GM19025 (cell line): Measurements from ENCODE around the gene SLC9C2.
A peak's percentile ranks its signal among the peaks of the same experiment; 100 is the strongest.
"Not testable (repeated sequence)": the region's sequence is repeated elsewhere in the genome, so short reads cannot be mapped to it uniquely, and the experiment has no call there.

Source experiments
- ATAC-seq: cut with Tn5 transposase; IDR thresholded peaks from one replicate; pipeline ENCODE4 v1.9.1; 2021; ENCODE audit warnings: mild to moderate bottlenecking, low read depth, moderate library complexity; ENCODE audit not compliant: unreplicated experiment

SLC9C2 gene

DNA sequence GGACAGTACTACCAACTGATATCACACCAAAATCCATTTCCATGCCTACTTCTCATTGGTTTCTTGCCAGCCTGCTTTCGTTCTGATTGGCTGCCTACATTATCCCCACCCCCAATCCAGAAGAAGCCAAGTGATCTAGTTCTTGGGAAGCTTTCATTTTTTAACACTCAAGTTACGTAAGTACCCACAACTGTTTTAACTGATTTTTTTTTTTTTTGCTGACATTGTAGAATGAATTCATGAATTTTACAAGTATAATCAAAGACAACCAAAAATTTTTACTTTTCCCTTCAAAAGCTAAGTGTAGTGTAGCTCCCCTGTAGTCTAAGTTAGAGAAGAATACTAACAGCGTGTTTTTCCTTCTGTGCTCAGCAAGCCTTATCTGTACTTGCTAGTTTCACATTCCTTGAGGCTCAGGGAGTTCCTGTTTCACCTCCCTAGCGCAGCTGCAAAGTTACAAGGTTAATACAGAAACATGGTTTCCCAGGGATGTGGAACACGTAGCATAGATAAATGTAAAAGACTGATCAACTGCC, at the start of gene SLC9C2:
SLC9C2 (minus strand) TSS at position 17 of the 536 bp plus-strand sequence. CDS start 1,296 bp downstream, outside the sequence.
- no peak for ATAC-seq

DNA sequence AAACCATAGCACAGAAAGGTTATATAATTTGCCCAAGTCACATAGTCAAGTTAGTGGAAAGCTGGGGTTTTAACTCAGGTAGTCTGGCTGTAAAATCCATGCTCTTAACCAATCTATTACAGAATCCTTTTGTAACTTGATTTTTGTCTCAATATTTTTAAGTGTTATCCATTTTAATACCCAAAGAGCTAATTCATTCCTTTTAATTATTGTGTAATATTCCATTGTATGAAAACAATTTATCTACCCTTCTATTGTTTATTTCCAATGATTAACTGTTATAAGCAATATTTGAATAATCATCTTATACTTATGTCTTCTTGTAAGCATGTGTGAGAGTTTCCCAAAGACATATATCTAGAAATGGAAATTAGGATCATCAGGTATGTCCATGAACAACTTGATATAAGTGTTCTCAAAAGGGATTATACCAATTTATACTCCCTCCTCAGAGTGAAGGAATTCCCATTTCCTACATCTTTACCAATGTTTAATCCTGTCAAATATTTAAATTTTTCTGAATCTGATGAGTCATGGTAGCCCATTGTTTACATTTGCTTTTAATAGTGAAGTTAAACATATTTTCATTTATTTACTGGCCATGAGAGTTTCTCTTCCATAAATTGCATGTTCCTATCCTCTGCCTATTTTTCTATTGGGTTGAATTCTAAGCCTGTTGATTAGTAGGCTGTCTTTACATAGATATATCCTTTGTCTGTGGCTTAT, 46.2 kb upstream of the SLC9C2 start:
- no peak for ATAC-seq

GRCh38 chr1:173646656-173647055, 43.8 kb upstream of the SLC9C2 start:
- no peak for ATAC-seq

DNA sequence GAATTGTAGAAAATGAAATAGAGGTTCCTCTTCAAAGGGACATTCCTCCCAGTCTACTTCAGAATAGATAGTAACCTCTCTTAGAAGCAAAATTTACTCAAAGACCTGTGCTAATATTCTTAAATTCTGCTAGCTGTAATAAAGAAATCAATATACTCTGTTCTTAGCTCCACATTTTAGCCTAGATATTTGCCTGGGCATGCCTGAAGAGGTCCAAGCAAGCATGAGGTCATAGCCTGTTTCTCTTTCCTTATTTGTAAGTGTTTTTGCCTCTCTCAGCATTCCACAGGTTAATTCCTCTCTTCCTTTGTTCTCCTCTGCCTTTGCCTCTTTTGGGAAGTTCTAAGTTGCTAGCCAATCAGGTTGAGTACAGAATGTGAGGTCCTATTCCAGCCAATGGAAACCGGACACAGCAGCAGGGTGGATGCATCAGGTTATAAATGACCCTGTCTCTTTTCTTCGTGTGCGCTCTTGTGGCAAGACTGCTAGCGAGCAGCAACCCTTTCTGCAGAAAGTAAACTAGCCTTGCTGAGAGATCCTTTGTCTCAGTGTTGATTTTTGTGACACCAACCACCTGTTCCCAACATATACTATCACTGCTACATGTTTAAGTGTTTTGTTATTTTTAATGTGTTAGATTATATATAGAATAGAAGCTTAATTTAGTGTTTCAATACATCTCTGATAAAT, 39.7 kb upstream of the SLC9C2 start:
- not testable (repeated sequence) for ATAC-seq

DNA sequence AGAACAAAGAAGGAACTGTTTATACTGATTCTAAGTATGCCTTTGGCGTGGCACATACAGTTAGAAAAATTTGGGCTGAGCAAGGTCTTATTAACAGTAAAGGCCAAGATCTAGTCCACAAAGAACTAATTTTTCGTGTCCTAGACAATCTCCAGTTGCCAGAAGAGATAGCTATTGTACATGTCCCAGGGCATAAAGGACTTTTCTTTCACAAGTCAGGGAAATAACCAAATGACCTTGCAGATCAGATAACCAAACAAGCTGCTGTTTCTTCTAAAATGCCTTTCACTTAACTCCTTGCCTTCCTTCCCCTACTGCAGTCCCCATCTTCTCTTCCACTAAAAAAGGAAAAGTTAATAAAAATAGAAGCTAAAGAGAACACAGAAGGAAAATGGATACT, 36.2 kb upstream of the SLC9C2 start:
- ATAC-seq, result no peak

DNA sequence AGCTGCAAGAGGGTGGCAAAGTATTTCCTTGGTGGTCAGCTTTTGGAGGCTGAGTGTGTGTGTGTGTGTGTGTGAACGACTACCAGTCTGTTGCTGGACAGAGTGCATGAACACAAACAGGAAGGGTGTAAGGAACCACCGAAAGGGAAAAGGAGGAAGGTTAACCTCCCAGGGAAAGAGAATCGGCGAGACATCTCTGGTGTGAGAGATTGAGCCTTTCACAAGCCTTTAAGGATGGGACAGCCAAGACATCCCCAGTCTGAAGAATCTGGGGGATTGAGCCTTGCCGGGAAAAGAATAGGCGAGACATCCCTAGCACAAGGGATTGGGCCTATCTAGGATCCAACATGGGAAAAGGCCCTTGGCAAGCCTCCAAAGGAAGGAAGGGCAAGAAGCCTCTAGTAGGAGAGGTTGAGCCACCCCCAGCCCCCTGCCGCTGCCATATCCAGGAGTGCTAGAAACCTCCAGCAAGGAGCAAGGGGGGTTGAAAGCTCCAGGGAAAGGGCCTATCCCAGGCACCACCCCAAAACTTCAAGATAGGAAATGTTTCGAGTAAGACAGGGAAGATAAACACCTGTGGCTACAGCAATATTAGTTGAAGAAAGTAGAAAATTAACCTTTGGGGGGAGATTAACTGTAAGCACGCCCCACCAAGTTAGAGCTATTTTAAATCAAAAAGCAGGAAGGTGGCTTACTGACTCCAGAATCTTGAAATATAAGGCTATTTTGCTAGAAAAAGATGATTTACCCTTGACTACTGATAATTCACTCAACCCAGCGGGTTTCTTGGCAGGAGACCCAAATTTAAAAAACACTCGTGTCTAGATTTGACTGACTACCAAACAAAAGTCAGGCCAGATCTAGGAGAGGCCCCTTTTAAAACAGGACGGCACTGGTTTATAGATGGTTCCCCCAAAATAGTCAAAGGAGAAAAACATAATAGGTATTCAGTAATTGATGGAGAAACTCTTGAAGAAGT, 35.5 kb upstream of the SLC9C2 start:
- ATAC-seq, result no peak

DNA sequence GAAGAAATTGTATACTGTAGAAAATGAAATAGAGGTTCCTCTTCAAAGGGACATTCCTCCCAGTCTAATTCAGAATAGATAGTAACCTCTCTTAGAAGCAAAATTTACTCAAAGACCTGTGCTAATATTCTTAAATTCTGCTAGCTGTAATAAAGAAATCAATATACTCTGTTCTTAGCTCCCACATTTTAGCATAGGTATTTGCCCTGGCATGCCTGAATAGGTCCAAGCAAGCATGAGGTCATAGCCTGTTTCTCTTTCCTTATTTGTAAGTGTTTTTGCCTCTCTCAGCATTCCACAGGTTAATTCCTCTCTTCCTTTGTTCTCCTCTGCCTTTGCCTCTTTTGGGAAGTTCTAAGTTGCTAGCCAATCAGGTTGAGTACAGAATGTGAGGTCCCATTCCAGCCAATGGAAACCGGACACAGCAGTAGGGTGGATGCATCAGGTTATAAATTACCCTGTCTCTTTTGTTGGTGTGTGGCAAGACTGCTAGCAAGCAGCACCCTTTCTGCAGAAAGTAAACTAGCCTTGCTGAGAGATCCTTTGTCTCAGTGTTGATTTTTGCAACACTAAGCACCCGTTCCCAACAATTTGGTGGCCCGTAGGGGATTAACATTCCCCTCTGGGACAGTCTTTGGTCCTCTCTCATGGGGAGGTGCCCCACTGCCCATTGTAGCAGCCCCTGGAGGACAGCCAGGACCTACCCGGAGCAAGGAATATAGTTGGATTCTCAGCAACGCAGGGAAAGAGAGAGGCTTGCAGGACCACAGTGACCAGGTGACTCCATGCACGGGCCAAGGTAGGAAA, 34.6 kb upstream of the SLC9C2 start:
- ATAC-seq, result not testable (repeated sequence)

DNA sequence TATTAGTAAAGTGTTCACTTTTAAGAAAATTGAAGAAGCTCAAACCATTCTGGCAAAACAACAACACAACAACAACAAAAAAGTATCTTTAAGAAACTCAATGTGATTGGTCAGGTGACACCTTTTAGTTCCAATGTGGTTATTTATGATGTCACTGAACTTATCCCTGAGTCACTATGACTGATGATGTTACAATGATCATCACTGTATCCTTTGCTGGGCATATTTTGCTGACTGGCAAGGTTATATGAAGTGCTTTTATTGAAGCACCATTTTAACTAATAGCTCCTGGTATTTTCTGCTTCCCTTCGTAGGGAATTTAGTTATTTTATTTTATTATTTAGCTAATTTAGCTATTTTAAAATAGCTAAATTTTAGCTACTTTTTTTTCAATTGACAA, 32.2 kb upstream of the SLC9C2 start, which contains the start of gene TEX50:
TEX50 (plus strand) TSS at position 223 of the 400 bp plus-strand sequence. CDS start 184 bp downstream, outside the sequence.
- no peak for ATAC-seq

- no peak for ATAC-seq
Measured at GRCh38 chr1:173628888-173629287, 26.0 kb upstream of the SLC9C2 start.

DNA sequence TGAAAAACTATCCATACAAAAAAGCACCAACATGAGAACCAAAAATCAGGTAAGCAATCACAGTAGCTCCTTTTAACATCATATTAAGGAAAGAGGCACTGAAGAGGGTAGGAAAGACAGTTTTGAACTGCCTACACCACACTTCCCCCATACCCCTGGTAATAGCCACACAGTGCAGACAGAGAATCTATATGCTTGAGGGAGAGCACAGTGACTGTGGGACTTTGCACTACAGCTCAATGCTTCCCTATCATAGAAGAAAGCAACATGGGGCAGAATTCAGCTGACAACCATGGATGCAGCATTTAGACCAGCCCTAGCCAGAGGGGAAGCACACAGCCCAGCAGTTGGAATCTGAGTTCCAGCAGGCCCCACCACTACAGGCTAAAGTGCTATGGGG, 24.4 kb upstream of the SLC9C2 start:
- ATAC-seq, result no peak

GRCh38 chr1:173616859-173617258, 14.0 kb upstream of the SLC9C2 start:
- ATAC-seq, result no peak

- not testable (repeated sequence) for ATAC-seq
Measured at GRCh38 chr1:173613086-173613485, 10.2 kb upstream of the SLC9C2 start.

- no peak for ATAC-seq
Measured at GRCh38 chr1:173608503-173609216, 5.8 kb upstream of the SLC9C2 start.

DNA sequence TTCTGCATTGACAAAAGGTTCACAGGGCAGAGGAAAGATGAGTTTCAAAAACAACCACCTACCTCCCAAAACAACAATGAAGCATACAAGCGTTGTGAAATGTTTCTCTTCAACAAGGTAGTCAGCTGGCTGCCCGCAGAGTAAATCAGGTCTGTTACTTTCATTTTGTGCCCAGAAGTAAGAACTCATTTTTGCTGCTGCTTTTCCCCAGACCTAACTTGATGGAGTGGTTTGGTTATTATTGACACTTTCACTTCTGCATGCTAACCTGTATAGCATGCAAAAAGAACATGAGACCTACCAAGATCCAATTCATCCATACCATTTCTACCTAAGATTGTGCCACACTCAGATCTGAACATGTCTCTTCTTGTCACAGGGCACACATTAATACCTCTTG, 1.3 kb downstream of the SLC9C2 start:
- peak; percentile 72 for ATAC-seq

DNA sequence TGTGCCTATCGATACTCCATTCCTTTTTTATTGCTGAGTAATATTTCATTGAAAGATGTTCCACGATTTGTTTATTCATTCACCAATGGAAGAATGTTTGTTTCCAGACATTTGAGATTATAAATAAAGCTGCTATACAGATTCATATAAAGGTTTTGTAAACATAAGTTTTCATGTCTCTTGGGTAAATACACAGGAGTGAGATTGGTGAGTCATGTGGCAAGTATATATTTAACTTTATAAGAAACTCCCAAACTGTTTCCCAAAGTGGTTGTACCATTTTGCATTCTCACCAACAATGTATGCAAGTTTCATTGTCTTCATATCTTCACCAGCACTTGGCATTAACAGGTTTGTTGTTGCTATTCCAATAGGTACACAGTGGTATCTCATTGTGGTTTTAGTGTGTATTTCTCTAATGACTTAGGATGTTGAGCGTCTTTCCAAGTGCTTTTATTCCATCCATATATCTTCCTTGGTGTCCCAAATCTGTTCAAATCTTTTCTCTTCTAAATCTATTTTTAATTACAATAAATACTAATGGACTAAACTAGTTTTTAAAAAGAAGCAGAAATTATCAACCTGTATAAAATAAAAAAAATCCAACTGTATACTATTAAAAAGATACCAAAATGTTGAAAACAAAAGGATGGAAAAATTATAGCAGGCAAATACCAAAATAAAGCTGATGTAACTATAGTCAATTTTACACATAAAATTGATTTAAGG, 6.6 kb downstream of the SLC9C2 start:
- ATAC-seq, result no peak

GRCh38 chr1:173591138-173591537, 11.7 kb downstream of the SLC9C2 start:
- ATAC-seq, result not testable (repeated sequence)

GRCh38 chr1:173590557-173590956, 12.3 kb downstream of the SLC9C2 start:
- no peak for ATAC-seq

DNA sequence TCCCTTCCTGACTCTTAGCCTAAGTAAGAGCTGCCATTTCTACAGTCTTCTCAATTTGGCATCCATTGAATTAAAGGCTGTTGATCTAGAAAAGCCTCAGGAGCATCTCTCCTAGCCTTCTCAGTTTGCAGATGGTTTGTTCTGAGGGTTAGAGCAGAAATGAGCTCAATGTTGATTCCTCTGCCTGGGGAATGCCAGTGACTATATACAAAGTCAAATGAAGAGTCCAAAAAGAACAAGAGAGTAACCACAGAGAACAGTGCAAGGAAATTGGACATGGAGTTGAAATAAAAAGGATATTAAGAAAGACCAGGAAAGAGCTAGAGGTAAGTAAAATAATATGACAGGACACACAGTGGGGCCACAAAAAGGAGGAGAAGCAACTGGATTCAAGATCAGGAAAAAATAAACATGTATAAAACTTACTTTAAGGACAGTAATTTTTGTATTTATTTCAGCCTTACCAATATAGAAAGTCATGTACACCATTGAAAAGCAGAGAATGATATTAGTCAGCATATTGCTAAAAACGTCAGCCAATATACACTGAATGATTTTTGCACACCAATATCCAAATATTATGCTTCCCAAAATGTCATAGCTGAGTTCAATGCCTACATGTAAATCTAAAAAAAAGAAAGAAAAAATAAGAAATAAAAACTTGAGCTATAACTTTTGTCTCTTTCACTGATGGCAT, 21.3 kb downstream of the SLC9C2 start:
- no peak for ATAC-seq
